ENCODE measurements around the gene ALDH3B1.
A peak's percentile ranks its signal among the peaks of the same experiment; 100 is the strongest.

DNA sequence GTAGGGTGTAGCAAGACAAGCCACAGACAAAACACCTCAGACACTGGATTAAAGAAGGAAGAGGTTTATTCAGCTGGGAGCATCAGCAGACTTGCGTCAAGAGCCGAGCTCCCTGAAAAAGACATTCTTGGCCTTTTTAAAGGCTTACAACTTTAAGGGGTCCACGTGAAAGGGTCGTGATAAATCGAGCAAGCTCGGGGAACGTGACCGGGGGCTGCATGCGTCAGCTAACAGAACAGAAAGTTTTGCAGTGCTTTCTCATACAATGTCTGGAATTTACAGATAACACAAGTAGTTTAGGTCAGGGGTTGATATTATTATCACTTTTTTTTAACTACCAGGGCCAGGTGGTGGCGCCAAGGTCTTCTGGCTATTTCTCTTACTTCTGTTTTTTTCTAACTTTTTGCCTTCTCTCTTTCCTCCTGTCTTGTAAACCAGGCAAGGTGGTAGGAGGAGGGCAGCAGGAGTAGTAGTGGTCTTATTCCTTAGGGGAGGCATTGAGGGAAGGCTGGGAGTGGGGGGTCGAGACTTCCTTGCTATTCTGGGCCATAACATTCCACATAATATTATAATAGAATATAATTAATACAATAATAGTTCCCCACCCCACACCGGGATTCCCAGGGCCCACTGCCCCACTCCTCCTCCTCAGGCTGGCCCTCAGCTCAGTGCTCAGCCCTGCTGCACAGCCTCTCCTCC, 587 bp upstream of the ALDH3B1 start:
- TF ChIP-seq, protein P1, sequence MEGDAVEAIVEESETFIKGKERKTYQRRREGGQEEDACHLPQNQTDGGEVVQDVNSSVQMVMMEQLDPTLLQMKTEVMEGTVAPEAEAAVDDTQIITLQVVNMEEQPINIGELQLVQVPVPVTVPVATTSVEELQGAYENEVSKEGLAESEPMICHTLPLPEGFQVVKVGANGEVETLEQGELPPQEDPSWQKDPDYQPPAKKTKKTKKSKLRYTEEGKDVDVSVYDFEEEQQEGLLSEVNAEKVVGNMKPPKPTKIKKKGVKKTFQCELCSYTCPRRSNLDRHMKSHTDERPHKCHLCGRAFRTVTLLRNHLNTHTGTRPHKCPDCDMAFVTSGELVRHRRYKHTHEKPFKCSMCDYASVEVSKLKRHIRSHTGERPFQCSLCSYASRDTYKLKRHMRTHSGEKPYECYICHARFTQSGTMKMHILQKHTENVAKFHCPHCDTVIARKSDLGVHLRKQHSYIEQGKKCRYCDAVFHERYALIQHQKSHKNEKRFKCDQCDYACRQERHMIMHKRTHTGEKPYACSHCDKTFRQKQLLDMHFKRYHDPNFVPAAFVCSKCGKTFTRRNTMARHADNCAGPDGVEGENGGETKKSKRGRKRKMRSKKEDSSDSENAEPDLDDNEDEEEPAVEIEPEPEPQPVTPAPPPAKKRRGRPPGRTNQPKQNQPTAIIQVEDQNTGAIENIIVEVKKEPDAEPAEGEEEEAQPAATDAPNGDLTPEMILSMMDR (IDR thresholded peaks at IDR 0.05; ENCODE audit: insufficient read depth, low read length, poor library complexity, severe bottlenecking) = peak; percentile 43
- TF ChIP-seq EZH2phosphoT487 (conservative IDR thresholded peaks at IDR 0.05; ENCODE audit: low read length) = no peak

Data from SU-DHL-6 (cell line).